HCT116 (cell line): ENCODE results near the gene CCL17. TPM values are rescaled to one million over a fixed set of nuclear protein-coding genes. Genes with fewer than 3 reads are reported as not detected.
"Not testable (repeated sequence)": the region's sequence is repeated elsewhere in the genome, so short reads cannot be mapped to it uniquely, and the experiment has no call there.

Experiments
- ATAC-seq: fragments of 200-7000 bp; cut with Tn5 transposase; 2 replicates; pipeline ENCODE4 v1.9.1; 2020; ENCODE audit warnings: mild to moderate bottlenecking, moderate library complexity
- BruUV-seq: library from RNA; stranded (reverse); fragments of 400-500 nt; replicated peaks from 2 replicates; lab custom pipeline; 2021; lab: Mats Ljungman, UMichigan
- CTCF ChIA-PET: fragments of 300-600 bp; sonication (Branson Sonifier 250); formaldehyde crosslinking; loops from one replicate; lab custom pipeline; 2021; ENCODE audit warnings: antibody characterized with exemption; lab: Charles Lee
- POLR2A ChIA-PET: fragments of 300-600, 350-600 bp; sonication (Branson Sonifier 250); formaldehyde crosslinking; loops from one replicate; lab custom pipeline; 2021; ENCODE audit warnings: antibody characterized with exemption; lab: Charles Lee
- RAD21 ChIA-PET, 2 experiments: fragments of 300-600 bp; sonication (Branson Sonifier 250); formaldehyde crosslinking; loops; one replicate each; lab custom pipeline; 2023; ENCODE audit warnings: low total read pairs in 2 of 2; ENCODE audit not compliant: uncharacterized antibody in 2 of 2, unreplicated experiment in 2 of 2, low non-redundant PET in 1 of 2; lab: Charles Lee
- DNase-seq: peaks from one replicate; pipeline ENCODE4 v3.0.0-alpha.2; 2010; ENCODE audit warnings: low read depth, low spot score
- H2AFZ ChIP-seq: fragments of 200-600 bp; shearing (Covaris generic), sonication (generic); 2 replicates; pipeline ENCODE4 v1.6.1; 2017; ENCODE audit warnings: low read depth, mixed run types, mixed read lengths, antibody characterized with exemption, low read length; ENCODE audit not compliant: poor library complexity, severe bottlenecking
- H3K27ac ChIP-seq: 2 replicates; pipeline ENCODE4 v1.5.1; 2012; ENCODE audit warnings: low read depth, low read length
- H3K27me3 ChIP-seq: fragments of 200-600 bp; sonication (generic); 2 replicates; pipeline ENCODE4 v1.6.1; 2016; ENCODE audit warnings: mixed run types, low read length, mixed read lengths; ENCODE audit not compliant: insufficient read depth
- H3K36me3 ChIP-seq, 2 experiments: fragments of 200-500 bp in 1 of 2; fragments of 200-600 bp in 1 of 2; sonication (Bioruptor generic) in 1 of 2; sonication (generic) in 1 of 2; 2 replicates each; pipeline versions ENCODE4 v1.5.1 to v1.6.1; 2014 to 2016; ENCODE audit warnings: low read length in 2 of 2, inconsistent platforms in 1 of 2, mixed read lengths in 1 of 2, mixed run types in 1 of 2; ENCODE audit not compliant: insufficient read depth in 2 of 2, control insufficient read depth in 1 of 2
- H3K4me1 ChIP-seq, 2 experiments: fragments of 200-600 bp in 1 of 2; sonication (generic) in 1 of 2; 2 replicates each; pipeline versions ENCODE4 v1.5.1 to v1.6.1; 2012 to 2017; ENCODE audit warnings: low read length in 2 of 2, inconsistent platforms in 1 of 2, mild to moderate bottlenecking in 1 of 2, mixed read lengths in 1 of 2, mixed run types in 1 of 2, moderate library complexity in 1 of 2; ENCODE audit not compliant: insufficient read depth in 2 of 2, control insufficient read depth in 1 of 2
- H3K4me2 ChIP-seq: fragments of 200-600 bp; sonication (generic); 2 replicates; pipeline ENCODE4 v1.6.1; 2017; ENCODE audit warnings: mixed run types, low read length, mixed read lengths
- H3K4me3 ChIP-seq, 2 experiments: fragments of 200-600 bp in 1 of 2; sonication (generic) in 1 of 2; replicated peaks in 1 of 2; 2 replicates each; pipeline ENCODE4 v1.5.1; 2011 to 2016; ENCODE audit warnings: low read length in 2 of 2, control low read depth in 1 of 2, low read depth in 1 of 2, mild to moderate bottlenecking in 1 of 2, mixed read lengths in 1 of 2, mixed run types in 1 of 2
- H3K79me2 ChIP-seq: fragments of 200-600 bp; sonication (generic); 2 replicates; pipeline ENCODE4 v1.6.1; 2017; ENCODE audit warnings: mild to moderate bottlenecking, mixed run types, low read length, moderate library complexity, mixed read lengths; ENCODE audit not compliant: insufficient read depth
- H3K9ac ChIP-seq: fragments of 200-600 bp; sonication (generic); 2 replicates; pipeline ENCODE4 v1.6.1; 2016; ENCODE audit warnings: low read length, mixed read lengths
- H3K9me2 ChIP-seq: fragments of 200-600 bp; sonication (generic), shearing (Covaris generic); 2 replicates; pipeline ENCODE4 v1.6.1; 2017; ENCODE audit warnings: mixed run types, mild to moderate bottlenecking, moderate library complexity; ENCODE audit not compliant: insufficient read depth
- H3K9me3 ChIP-seq, 2 experiments: fragments of 200-500 bp in 1 of 2; fragments of 200-600 bp in 1 of 2; sonication (Bioruptor generic) in 1 of 2; sonication (generic) in 1 of 2; 2 replicates each; pipeline ENCODE4 v1.6.1; 2014 to 2017; ENCODE audit warnings: low read length in 2 of 2, mixed read lengths in 2 of 2, inconsistent platforms in 1 of 2, low read depth in 1 of 2, mild to moderate bottlenecking in 1 of 2, mixed run types in 1 of 2, moderate library complexity in 1 of 2; ENCODE audit not compliant: control insufficient read depth in 1 of 2, insufficient read depth in 1 of 2
- H4K20me1 ChIP-seq: fragments of 200-600 bp; sonication (generic), shearing (Covaris generic); 2 replicates; pipeline ENCODE4 v1.6.1; 2017; ENCODE audit warnings: mixed run types, mild to moderate bottlenecking, moderate library complexity; ENCODE audit not compliant: insufficient read depth
- EGR1 ChIP-seq: IDR thresholded peaks from 2 replicates; pipeline ENCODE4 v1.6.1; 2012; ENCODE audit warnings: low read depth
- EZH2phosphoT487 ChIP-seq: fragments of 200-600 bp; IDR thresholded peaks from 2 replicates; pipeline ENCODE4 v1.6.1; 2018; ENCODE audit warnings: antibody characterized with exemption, borderline replicate concordance
- TCF7L2 ChIP-seq: IDR thresholded peaks from 2 replicates; pipeline ENCODE4 v1.7.0; 2011; ENCODE audit warnings: borderline replicate concordance, inconsistent platforms; ENCODE audit not compliant: insufficient read depth, insufficient read length; ENCODE audit errors: extremely low read depth
- ZNF274 ChIP-seq: fragments of 200-500 bp; sonication (Bioruptor generic); IDR thresholded peaks from 2 replicates; pipeline ENCODE4 v1.6.1; 2014; ENCODE audit warnings: mild to moderate bottlenecking, low read depth, low read length, inconsistent platforms
- intact Hi-C: fragments of 100-400 bp; cut with micrococcal nuclease; formaldehyde crosslinking; loops from 2 replicates; pipeline ENCODE4 v1.10.0; 2022
- total RNA-seq: library from RNA; stranded (reverse); gene quantifications from one replicate; pipeline ENCODE4 v1.2.1, GENCODE V29; 2021; ENCODE audit not compliant: unreplicated experiment

Gene CCL17
- total RNA-seq, 1 experiment from 2014 or later = not detected

- no peak overlapping the region for H3K27ac ChIP-seq
- no peaks in the 10 kb centered on the region for H3K36me3 ChIP-seq
- no peaks in the 10 kb centered on the region for H3K27me3 ChIP-seq
- ChIA-PET RAD21 (no interaction called here), POLR2A (no interaction called here), CTCF (no interaction called here)
- H4K20me1 ChIP-seq = no peaks in the 10 kb centered on the region
- H2AFZ ChIP-seq = no peak overlapping the region
- H3K4me1 ChIP-seq = no peaks in the 10 kb centered on the region
- no peak overlapping the region for H3K4me3 ChIP-seq
- intact Hi-C loops = no loop called here
- H3K4me2 ChIP-seq = no peak overlapping the region
- no TSS peak for BruUV-seq
- no peaks in the 10 kb centered on the region for H3K9me3 ChIP-seq
- DNase-seq (no peak), ATAC-seq (no peak)
- no peaks in the 10 kb centered on the region for H3K79me2 ChIP-seq
- TF ChIP-seq EZH2phosphoT487 (no peak), TCF7L2 (no peak), ZNF274 (no peak), EGR1 (no peak)
- no peaks in the 10 kb centered on the region for H3K9me2 ChIP-seq
- no peak overlapping the region for H3K9ac ChIP-seq
Measured at GRCh38 chr16:57396786-57397185, 7.8 kb upstream of the CCL17 start.

GRCh38 chr16:57397493-57397892 lies 7.1 kb upstream of the CCL17 start:
- BruUV-seq, H4K20me1 ChIP-seq, H3K27me3 ChIP-seq, POLR2A ChIA-PET, RAD21 ChIA-PET, DNase-seq, H3K27ac ChIP-seq, H3K4me1 ChIP-seq, ATAC-seq, H2AFZ ChIP-seq, H3K9me2 ChIP-seq, H3K79me2 ChIP-seq, H3K36me3 ChIP-seq, CTCF ChIA-PET, H3K9ac ChIP-seq, H3K9me3 ChIP-seq, H3K4me3 ChIP-seq, intact Hi-C loops, H3K4me2 ChIP-seq: not testable (repeated sequence)
